MM.1S (cell line): ENCODE measurements around the gene DCTN2.

Source experiments
- EZH2phosphoT487 ChIP-seq: fragments of 300-600 bp; sonication (generic); IDR thresholded peaks from 2 replicates; pipeline ENCODE4 v1.6.1; 2018; ENCODE audit warnings: antibody characterized with exemption, low read length
- TF ChIP-seq, protein P1 (sequence below): fragments of 300-600 bp; sonication (generic); IDR thresholded peaks from 2 replicates; pipeline ENCODE4 v1.5.1; 2016; ENCODE audit warnings: antibody characterized with exemption, low read length, mixed read lengths

DNA sequence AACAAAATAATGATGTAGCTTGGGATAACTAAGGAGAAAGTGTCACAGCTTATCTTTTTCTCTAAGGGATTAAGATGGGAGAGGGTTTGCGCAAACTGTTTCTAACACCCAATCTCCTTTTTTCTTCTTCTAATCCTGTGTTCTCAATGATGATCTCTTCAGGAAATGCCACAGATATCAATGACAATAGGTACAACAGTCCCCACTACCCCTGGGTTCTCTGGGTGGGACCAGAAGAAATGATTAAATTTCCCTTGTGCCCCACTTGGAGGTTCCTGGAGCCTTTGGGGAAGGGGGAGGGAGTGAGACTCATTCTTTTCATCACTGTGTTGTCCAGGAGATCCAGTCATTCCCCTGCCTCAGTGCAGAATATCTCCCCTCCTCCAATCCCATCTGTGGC, 35.4 kb upstream of the DCTN2 start:
- TF ChIP-seq, protein P1, sequence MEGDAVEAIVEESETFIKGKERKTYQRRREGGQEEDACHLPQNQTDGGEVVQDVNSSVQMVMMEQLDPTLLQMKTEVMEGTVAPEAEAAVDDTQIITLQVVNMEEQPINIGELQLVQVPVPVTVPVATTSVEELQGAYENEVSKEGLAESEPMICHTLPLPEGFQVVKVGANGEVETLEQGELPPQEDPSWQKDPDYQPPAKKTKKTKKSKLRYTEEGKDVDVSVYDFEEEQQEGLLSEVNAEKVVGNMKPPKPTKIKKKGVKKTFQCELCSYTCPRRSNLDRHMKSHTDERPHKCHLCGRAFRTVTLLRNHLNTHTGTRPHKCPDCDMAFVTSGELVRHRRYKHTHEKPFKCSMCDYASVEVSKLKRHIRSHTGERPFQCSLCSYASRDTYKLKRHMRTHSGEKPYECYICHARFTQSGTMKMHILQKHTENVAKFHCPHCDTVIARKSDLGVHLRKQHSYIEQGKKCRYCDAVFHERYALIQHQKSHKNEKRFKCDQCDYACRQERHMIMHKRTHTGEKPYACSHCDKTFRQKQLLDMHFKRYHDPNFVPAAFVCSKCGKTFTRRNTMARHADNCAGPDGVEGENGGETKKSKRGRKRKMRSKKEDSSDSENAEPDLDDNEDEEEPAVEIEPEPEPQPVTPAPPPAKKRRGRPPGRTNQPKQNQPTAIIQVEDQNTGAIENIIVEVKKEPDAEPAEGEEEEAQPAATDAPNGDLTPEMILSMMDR, result no peak
- no peak for TF ChIP-seq EZH2phosphoT487
